ENCODE measurements around the gene RAPGEF5.

DNA sequence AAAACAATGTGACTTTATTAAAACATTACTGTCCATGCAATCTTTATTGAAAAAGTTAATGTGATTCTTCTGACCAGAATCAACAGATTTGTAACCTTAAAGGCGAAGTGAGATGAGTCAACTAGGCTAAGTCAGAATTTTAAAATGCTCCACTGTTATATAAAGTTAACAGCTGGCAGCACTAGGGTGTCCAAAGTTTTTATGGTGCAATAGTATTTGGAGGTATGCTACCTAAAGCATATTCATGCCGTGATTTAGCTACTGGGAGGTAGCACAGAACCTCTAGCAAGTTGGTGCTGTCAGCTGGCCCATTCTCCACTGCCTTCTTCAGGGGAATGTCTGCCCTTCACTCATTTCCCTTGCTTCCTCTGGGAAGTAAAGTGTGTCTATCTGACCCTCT, 126.7 kb downstream of the RAPGEF5 start:
- TF ChIP-seq, protein P1, sequence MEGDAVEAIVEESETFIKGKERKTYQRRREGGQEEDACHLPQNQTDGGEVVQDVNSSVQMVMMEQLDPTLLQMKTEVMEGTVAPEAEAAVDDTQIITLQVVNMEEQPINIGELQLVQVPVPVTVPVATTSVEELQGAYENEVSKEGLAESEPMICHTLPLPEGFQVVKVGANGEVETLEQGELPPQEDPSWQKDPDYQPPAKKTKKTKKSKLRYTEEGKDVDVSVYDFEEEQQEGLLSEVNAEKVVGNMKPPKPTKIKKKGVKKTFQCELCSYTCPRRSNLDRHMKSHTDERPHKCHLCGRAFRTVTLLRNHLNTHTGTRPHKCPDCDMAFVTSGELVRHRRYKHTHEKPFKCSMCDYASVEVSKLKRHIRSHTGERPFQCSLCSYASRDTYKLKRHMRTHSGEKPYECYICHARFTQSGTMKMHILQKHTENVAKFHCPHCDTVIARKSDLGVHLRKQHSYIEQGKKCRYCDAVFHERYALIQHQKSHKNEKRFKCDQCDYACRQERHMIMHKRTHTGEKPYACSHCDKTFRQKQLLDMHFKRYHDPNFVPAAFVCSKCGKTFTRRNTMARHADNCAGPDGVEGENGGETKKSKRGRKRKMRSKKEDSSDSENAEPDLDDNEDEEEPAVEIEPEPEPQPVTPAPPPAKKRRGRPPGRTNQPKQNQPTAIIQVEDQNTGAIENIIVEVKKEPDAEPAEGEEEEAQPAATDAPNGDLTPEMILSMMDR (conservative IDR thresholded peaks at IDR 0.05; ENCODE audit: low read depth, low read length): no peak
- no peak for TF ChIP-seq EZH2phosphoT487 (IDR thresholded peaks at IDR 0.05; ENCODE audit: borderline replicate concordance, low read length)

Data from PC-3 (cell line).